T-cell (primary cell): ENCODE data around the gene TP63. TPM values are rescaled to one million over a fixed set of nuclear protein-coding genes. Genes with fewer than 3 reads are reported as not detected.

ENCODE experiments used
- ATAC-seq, 4 experiments: fragments of 200-7000 bp in 3 of 4; fragments of 150-1000 bp in 1 of 4; cut with Tn5 transposase; replicated peaks in 1 of 4; 1 replicate in 3 of 4; 2 replicates in 1 of 4; pipeline ENCODE4 v1.10.0; 2021; ENCODE audit warnings: moderate library complexity in 3 of 4, mild to moderate bottlenecking in 2 of 4, moderate number of reproducible peaks in 1 of 4
- CTCF ChIA-PET, 2 donors: fragments of 300-600 bp; sonication (Branson Sonifier 250); formaldehyde crosslinking; loops; one replicate each; lab custom pipeline; 2022; ENCODE audit warnings: antibody characterized with exemption in 2 of 2; lab: Charles Lee
- POLR2A ChIA-PET, 2 donors: fragments of 300-600 bp; sonication (Branson Sonifier 250); formaldehyde crosslinking; loops; one replicate each; lab custom pipeline; 2022; ENCODE audit warnings: antibody characterized with exemption in 2 of 2; lab: Charles Lee
- DNase-seq, 35 experiments: peaks; one replicate each; pipeline versions ENCODE4 v3.0.0 to v3.0.0-alpha.2; 2013 to 2023
- H3K27ac ChIP-seq: one replicate; pipeline ENCODE4 v1.5.1; 2013; ENCODE audit warnings: low read length
- H3K27me3 ChIP-seq, 2 experiments: replicated peaks in 1 of 2; 1 replicate in 1 of 2; 2 replicates in 1 of 2; pipeline versions ENCODE4 v1.6.1 to v1.7.0; 2013; ENCODE audit warnings: low read length in 1 of 2, mixed read lengths in 1 of 2; ENCODE audit not compliant: control insufficient read depth in 2 of 2, insufficient read depth in 2 of 2; ENCODE audit errors: extremely low read depth in 1 of 2
- H3K36me3 ChIP-seq, 2 donors: 1 replicate in 1 of 2; 2 replicates in 1 of 2; pipeline versions ENCODE4 v1.6.1 to v1.7.0; 2013; ENCODE audit warnings: low read length in 1 of 2; ENCODE audit not compliant: control insufficient read depth in 2 of 2, insufficient read depth in 1 of 2; ENCODE audit errors: extremely low read depth in 1 of 2
- H3K4me1 ChIP-seq, 2 experiments: 1 replicate in 1 of 2; 2 replicates in 1 of 2; pipeline versions ENCODE4 v1.6.1 to v1.7.0; 2013; ENCODE audit warnings: low read length in 2 of 2, mixed read lengths in 1 of 2; ENCODE audit not compliant: insufficient read depth in 2 of 2, control insufficient read depth in 1 of 2; ENCODE audit errors: extremely low read depth in 1 of 2
- H3K4me3 ChIP-seq, 2 donors: 1 replicate in 1 of 2; 2 replicates in 1 of 2; pipeline versions ENCODE4 v1.5.1 to v1.7.0; 2013; ENCODE audit warnings: mild to moderate bottlenecking in 2 of 2, low read length in 1 of 2, moderate library complexity in 1 of 2; ENCODE audit not compliant: control insufficient read depth in 1 of 2; ENCODE audit errors: extremely low read depth in 1 of 2
- H3K9me3 ChIP-seq: 2 replicates; pipeline ENCODE4 v1.7.0; 2013
- H3K27ac Mint-ChIP-seq, 2 donors: one replicate each; pipeline ENCODE4 v1.8.0; 2020 to 2021; ENCODE audit warnings: mild to moderate bottlenecking in 2 of 2, mixed read lengths in 2 of 2
- H3K27me3 Mint-ChIP-seq, 2 donors: one replicate each; pipeline ENCODE4 v1.8.0; 2021 to 2022; ENCODE audit warnings: mixed read lengths in 2 of 2
- H3K36me3 Mint-ChIP-seq: one replicate; pipeline ENCODE4 v1.8.0; 2021; ENCODE audit warnings: mixed read lengths
- H3K4me1 Mint-ChIP-seq, 3 donors: one replicate each; pipeline ENCODE4 v1.8.0; 2020 to 2022; ENCODE audit warnings: mixed read lengths in 3 of 3, mild to moderate bottlenecking in 1 of 3
- H3K4me3 Mint-ChIP-seq, 3 donors: one replicate each; pipeline ENCODE4 v1.8.0; 2020 to 2022; ENCODE audit warnings: mild to moderate bottlenecking in 3 of 3, mixed read lengths in 3 of 3, moderate library complexity in 3 of 3
- H3K9me3 Mint-ChIP-seq, 3 donors: one replicate each; pipeline ENCODE4 v1.8.0; 2020 to 2022; ENCODE audit warnings: mixed read lengths in 3 of 3
- WGBS: methylation state at CpG from one replicate; pipeline ENCODE4 v1.1.5; 2013; ENCODE audit warnings: missing lambda C conversion rate; ENCODE audit not compliant: insufficient coverage; 5-methylcytosine and 5-hydroxymethylcytosine counted together
- total RNA-seq, 35 experiments: library from RNA in 6 of 35; stranded (reverse) in 6 of 35; fragments of 120-200 nt in 1 of 35; gene quantifications; one replicate each; pipeline versions ENCODE4 v1.2.1 to v1.2.4 and lab custom pipeline; 2013 to 2026

Gene TP63
- total RNA-seq, 5 donors from 2014 or later (not counting 1 experiment from before 2014, with no cell fraction given) = 0.35 to 0.75 (median 0.62) TPM; not detected in 1

DNA sequence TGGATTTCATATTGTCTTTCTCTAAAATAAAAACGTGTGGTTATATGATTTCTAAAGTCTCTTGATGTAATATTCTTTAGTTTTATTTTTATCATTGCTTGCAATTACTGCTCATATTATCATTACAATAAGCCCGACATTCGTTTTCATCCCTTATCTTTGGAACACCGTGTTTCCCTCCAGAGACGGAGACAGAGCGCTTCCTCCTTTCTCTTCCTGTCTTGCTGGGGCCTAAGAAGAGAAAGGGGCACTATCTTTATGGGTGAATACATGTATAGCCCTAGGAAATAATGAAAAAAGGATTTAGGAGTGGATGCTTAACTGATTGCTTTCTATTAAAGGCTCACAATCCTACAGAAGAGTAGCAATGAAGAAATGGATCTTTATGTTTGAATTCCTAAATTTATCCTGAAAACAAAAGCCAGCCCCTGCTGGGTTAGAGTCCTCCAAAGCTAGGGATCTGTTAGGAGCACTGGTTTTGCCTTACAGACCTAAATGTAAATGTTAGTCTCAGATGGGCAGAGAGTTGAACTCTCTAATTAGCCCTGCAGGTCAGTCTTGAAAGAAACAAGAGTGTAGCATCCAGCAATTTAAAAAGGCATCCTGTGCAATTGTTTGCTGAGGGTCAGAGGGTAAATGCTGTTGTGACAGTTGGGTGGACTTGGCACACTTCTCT, 145.1 kb downstream of the TP63 start:
- Histone ChIP-seq H3K36me3 (no peaks in the 10 kb centered on the region), H3K4me1 (no peaks in the 10 kb centered on the region), H3K4me3 (no peak overlapping the region), H3K27ac (no peak overlapping the region), H3K27me3 (no peaks in the 10 kb centered on the region), H3K9me3 (no peaks in the 10 kb centered on the region)
- DNase-seq (no peak), ATAC-seq (no peak)
- no peaks in the 10 kb centered on the region for H3K27me3 Mint-ChIP-seq
- ChIA-PET CTCF (no interaction called here), POLR2A (no interaction called here)
- H3K27ac Mint-ChIP-seq = no peak overlapping the region
- no peaks in the 10 kb centered on the region for H3K9me3 Mint-ChIP-seq
- no peak overlapping the region for H3K4me3 Mint-ChIP-seq
- no CpG with 5 or more reads among the region's 6 CpGs for WGBS
- H3K4me1 Mint-ChIP-seq = no peaks in the 10 kb centered on the region
- no peaks in the 10 kb centered on the region for H3K36me3 Mint-ChIP-seq

DNA sequence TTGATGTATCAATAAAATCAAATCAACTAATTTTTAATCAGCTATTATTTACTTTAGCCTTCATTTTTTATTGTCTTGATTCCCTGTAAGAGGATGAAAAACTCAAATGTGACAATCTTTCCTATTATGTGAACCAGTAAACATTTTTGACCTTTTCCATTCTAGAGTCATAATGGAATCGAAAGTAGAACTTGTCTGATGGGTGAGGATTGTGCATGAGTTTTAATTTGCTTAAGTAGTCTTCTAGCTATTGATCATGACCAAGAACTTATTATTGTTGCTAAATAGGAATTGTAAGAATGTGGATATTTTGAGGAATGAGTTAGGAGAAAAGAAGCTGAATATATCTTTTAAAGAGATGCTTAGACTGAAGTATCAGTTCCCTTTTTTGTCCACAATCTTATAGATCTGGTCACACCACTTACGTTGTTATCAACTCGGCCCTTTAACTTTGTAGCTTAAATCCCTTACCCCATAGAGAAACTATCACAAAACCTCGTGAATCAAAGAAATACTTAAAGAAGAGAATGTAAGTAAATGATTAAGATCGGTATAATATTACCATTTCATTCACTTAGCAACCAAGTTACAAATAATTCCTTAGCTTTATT, 147.3 kb downstream of the TP63 start:
- 89% methylated on average over 1 of the region's 5 CpGs for WGBS
- Histone ChIP-seq H3K4me1 (no peaks in the 10 kb centered on the region), H3K9me3 (no peaks in the 10 kb centered on the region), H3K27ac (no peak overlapping the region), H3K4me3 (no peak overlapping the region), H3K27me3 (no peaks in the 10 kb centered on the region), H3K36me3 (no peaks in the 10 kb centered on the region)
- Mint-ChIP-seq H3K4me1 (no peaks in the 10 kb centered on the region), H3K36me3 (no peaks in the 10 kb centered on the region), H3K27ac (no peak overlapping the region), H3K27me3 (no peaks in the 10 kb centered on the region), H3K4me3 (no peak overlapping the region), H3K9me3 (no peaks in the 10 kb centered on the region)
- POLR2A ChIA-PET = no interaction called here
- CTCF ChIA-PET = interaction anchor here in 1 of 2 donors (0.5 kb wide), 1 partner anchor 283 kb away, joined by 4 read pairs; no protein-coding TSS in a partner anchor
- ATAC-seq (no peak), DNase-seq (no peak)

DNA sequence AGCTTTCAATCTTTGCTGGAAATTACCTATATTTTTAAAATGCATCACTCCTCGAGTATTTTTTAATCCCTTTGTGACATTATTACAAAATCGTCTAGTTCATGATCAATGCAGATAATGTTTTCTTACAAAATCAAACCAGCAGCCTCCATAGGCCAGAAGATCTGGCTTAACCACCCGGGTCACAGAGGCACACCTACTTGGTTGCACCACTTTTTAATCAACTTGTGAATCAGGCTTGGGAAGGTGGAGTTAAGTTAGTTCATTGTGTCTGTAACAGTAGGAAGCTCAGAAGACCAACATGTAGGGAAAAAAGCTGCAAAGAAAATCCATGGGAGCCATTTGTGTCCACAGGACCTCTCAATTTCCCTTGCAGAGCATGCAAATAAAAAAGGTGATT, 148.0 kb downstream of the TP63 start:
- ChIA-PET CTCF (no interaction called here), POLR2A (no interaction called here)
- no peaks in the 10 kb centered on the region for H3K27me3 Mint-ChIP-seq
- no peak overlapping the region for H3K27ac Mint-ChIP-seq
- ATAC-seq (no peak), DNase-seq (no peak)
- Histone ChIP-seq H3K27ac (no peak overlapping the region), H3K9me3 (no peaks in the 10 kb centered on the region), H3K4me1 (no peaks in the 10 kb centered on the region), H3K27me3 (no peaks in the 10 kb centered on the region), H3K4me3 (no peak overlapping the region), H3K36me3 (no peaks in the 10 kb centered on the region)
- 86% methylated on average over 3 of the region's 3 CpGs for WGBS
- H3K4me1 Mint-ChIP-seq = no peaks in the 10 kb centered on the region
- no peak overlapping the region for H3K4me3 Mint-ChIP-seq
- H3K9me3 Mint-ChIP-seq = no peaks in the 10 kb centered on the region
- H3K36me3 Mint-ChIP-seq = no peaks in the 10 kb centered on the region

DNA sequence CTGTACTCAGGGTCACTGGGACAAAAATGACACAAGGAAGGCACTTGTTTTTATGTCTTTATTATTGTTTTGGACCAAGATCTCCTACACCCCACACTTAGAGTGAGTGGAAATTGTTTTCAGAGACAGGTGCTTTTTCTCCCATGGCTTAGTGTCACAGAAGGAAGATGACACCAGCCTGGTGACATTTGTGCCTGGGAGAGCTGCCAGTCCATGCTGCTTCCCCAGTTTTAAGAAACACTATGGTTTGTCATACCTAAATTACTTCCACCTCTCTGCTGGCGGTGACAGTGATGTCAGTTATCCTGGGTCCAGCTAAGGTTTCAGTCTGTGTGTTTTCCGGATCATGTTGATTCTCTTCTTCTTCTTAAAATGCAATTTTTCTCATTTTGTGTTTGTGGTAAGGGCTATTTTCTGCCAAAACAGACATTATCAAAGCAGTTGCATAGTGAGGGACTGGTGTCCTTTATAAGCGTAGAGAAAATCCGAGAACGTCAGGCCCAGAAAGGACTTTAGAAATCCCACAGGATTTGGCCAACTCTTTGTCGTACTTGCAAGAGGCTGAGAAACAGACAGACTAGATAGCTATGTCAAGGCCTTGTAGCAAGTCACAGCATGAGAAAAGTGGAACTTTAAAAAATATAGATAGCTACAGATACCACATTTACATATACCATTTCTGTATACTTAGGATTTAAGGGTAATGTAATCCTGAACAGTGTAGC, 149.5 kb downstream of the TP63 start:
- POLR2A ChIA-PET = no interaction called here
- CTCF ChIA-PET = no interaction called here
- no peak overlapping the region for H3K4me3 ChIP-seq

DNA sequence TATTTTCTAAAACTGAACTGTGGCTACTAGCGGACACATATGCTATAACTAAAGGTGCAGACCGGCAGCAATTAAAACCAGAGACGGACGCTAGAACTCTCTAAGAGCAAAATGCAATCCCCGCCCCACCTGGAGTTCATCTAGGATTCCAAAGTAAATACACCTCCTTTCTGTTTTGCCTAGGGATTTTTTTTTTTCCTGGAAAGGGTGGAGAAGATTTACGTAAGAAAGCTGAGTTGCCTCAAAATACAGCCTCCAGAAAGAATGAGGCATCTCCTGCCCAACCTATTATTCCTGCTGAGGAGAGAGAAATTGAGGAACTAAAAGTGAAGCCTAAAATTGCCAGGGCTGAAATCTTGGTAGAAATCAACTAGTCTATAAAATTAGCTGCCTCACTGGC, 150.2 kb downstream of the TP63 start:
- no CpG with 5 or more reads among the region's 6 CpGs for WGBS
- CTCF ChIA-PET = no interaction called here

More for the DNA sequence above, 149.5 kb downstream of the TP63 start:
- WGBS = 92% methylated on average over 3 of the region's 6 CpGs
- Histone ChIP-seq H3K27me3 (no peaks in the 10 kb centered on the region), H3K27ac (no peak overlapping the region), H3K4me1 (no peaks in the 10 kb centered on the region), H3K9me3 (no peaks in the 10 kb centered on the region), H3K36me3 (no peaks in the 10 kb centered on the region)
- Mint-ChIP-seq H3K27ac (no peak overlapping the region), H3K4me1 (no peaks in the 10 kb centered on the region), H3K9me3 (no peaks in the 10 kb centered on the region), H3K36me3 (no peaks in the 10 kb centered on the region), H3K27me3 (no peaks in the 10 kb centered on the region), H3K4me3 (no peak overlapping the region)
- no peak for ATAC-seq
- DNase-seq = no peak

DNA sequence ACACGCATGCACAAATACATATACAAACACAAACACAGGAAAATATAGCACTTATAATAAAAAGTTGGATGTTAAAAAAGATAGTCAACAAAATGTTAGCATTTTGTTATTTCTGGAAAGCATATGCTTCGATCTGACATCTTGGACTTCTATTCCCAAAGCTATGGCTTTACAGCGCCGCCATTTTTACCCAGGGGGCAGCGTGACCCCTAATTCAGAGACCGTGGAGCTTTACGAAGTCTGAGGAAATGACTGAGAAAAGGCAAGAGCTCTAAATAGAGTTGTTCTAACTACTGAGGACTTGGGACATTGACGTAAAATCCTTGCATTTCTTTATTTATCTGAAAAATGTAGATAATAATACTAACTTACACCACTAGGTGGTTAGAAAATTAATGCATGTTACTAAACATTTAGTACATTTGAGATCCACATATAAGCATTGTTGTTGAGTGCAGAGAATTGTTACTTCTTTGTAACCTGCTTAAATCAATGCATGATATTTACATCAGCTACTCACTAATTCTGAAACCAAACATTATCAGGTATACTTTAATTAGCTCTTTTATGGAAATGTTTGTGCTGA, 155.4 kb downstream of the TP63 start:
- ATAC-seq = no peak
- Mint-ChIP-seq H3K4me3 (no peak overlapping the region), H3K4me1 (peaks cover 7 to 11% (median 8%) of the 10 kb centered on the region in 3 donors), H3K36me3 (no peaks in the 10 kb centered on the region), H3K27ac (no peak overlapping the region), H3K27me3 (no peaks in the 10 kb centered on the region), H3K9me3 (no peaks in the 10 kb centered on the region)
- H3K36me3 ChIP-seq = no peaks in the 10 kb centered on the region
- no peaks in the 10 kb centered on the region for H3K27me3 ChIP-seq
- ChIA-PET POLR2A (no interaction called here), CTCF (no interaction called here)
- WGBS = 90% methylated on average over 2 of the region's 8 CpGs
- DNase-seq = no peak
- H3K4me1 ChIP-seq = no peaks in the 10 kb centered on the region
- H3K4me3 ChIP-seq = no peak overlapping the region
- H3K27ac ChIP-seq = no peak overlapping the region
- H3K9me3 ChIP-seq = no peaks in the 10 kb centered on the region

More for the DNA sequence above, 150.2 kb downstream of the TP63 start:
- no peak overlapping the region for H3K4me3 ChIP-seq
- POLR2A ChIA-PET = no interaction called here
- H3K27me3 Mint-ChIP-seq = no peaks in the 10 kb centered on the region
- no peak overlapping the region for H3K27ac ChIP-seq
- H3K4me3 Mint-ChIP-seq = no peak overlapping the region
- H3K4me1 ChIP-seq = no peaks in the 10 kb centered on the region
- H3K36me3 Mint-ChIP-seq = no peaks in the 10 kb centered on the region
- H3K36me3 ChIP-seq = no peaks in the 10 kb centered on the region
- H3K9me3 Mint-ChIP-seq = no peaks in the 10 kb centered on the region
- no peak for DNase-seq
- H3K27me3 ChIP-seq = no peaks in the 10 kb centered on the region
- H3K9me3 ChIP-seq = no peaks in the 10 kb centered on the region
- no peak for ATAC-seq
- H3K27ac Mint-ChIP-seq = no peak overlapping the region
- no peaks in the 10 kb centered on the region for H3K4me1 Mint-ChIP-seq
